Testis (tissue), 2 donors: ENCODE data around the gene OPA1.

ENCODE experiments used
- CTCF ChIP-seq, 3 experiments: fragments of 450-650 bp in 2 of 3; fragments of 200-600 bp in 1 of 3; sonication (generic) in 1 of 3; IDR thresholded peaks; one replicate each; pipeline ENCODE4 v1.5.1; 2016 to 2019; ENCODE audit warnings: antibody characterized with exemption in 3 of 3, mild to moderate bottlenecking in 2 of 3, moderate library complexity in 1 of 3
- POLR2A ChIP-seq: fragments of 450-650 bp; IDR thresholded peaks from one replicate; pipeline ENCODE4 v1.6.1; 2017; ENCODE audit warnings: antibody characterized with exemption, mild to moderate bottlenecking, moderate library complexity

GRCh38 chr3:193734737-193735366 lies 141.8 kb downstream of the OPA1 start:
- no peak for TF ChIP-seq POLR2A
- TF ChIP-seq CTCF (IDR thresholded peaks at IDR 0.05) = no peak
